Cardiac muscle cell (in vitro differentiated cells and primary cell): ENCODE results near the gene GMEB2. TPM values are rescaled to one million over a fixed set of nuclear protein-coding genes. Genes with fewer than 3 reads are reported as not detected.
"Not testable (repeated sequence)": the region's sequence is repeated elsewhere in the genome, so short reads cannot be mapped to it uniquely, and the experiment has no call there.

ENCODE experiments used
- DNase-seq, 2 donors: peaks; one replicate each; pipeline versions ENCODE4 v3.0.0 to v3.0.0-alpha.2; 2010 to 2017; ENCODE audit warnings: low read depth in 1 of 2, low spot score in 1 of 2
- H3K27ac ChIP-seq: fragments of 200-600 bp; sonication (generic); 2 replicates; pipeline ENCODE4 v1.5.1; 2016
- H3K27me3 ChIP-seq: fragments of 200-600 bp; sonication (generic); 2 replicates; pipeline ENCODE4 v1.6.0; 2016; ENCODE audit warnings: control low read depth
- H3K36me3 ChIP-seq: fragments of 200-600 bp; sonication (generic); 2 replicates; pipeline ENCODE4 v1.5.1; 2016; ENCODE audit warnings: control low read depth
- H3K4me1 ChIP-seq: fragments of 200-600 bp; sonication (generic); 2 replicates; pipeline ENCODE4 v1.8.1; 2017; ENCODE audit warnings: low read depth, mild to moderate bottlenecking, mixed run types
- H3K4me3 ChIP-seq: fragments of 200-600 bp; sonication (generic); 2 replicates; pipeline ENCODE4 v1.5.1; 2016; ENCODE audit warnings: mild to moderate bottlenecking
- H3K9me3 ChIP-seq: fragments of 200-600 bp; sonication (generic); 2 replicates; pipeline ENCODE4 v1.5.1; 2017; ENCODE audit warnings: low read depth, mild to moderate bottlenecking, control low read depth
- polyA plus RNA-seq: library from polyadenylated mRNA; unstranded; fragments of >200 nt; fragmentation: Nextera tagmentation; extraction: Ambion mirVana; gene quantifications from 2 replicates; pipeline ENCODE4 v1.2.1, GENCODE V29; 2016
- total RNA-seq: library from RNA; depleted of rRNA; stranded (reverse); fragments of >200 nt; gene quantifications from 2 replicates; pipeline ENCODE4 v1.2.3, GENCODE V29; 2016
- TF ChIP-seq, protein P1 (sequence below): IDR thresholded peaks from 2 replicates; pipeline ENCODE4 v1.5.1; 2012; ENCODE audit warnings: low read depth, mild to moderate bottlenecking, low read length

GMEB2 gene
- total and polyA plus RNA-seq, 2 experiments from 2014 or later: 11.4 to 15.4 TPM

GRCh38 chr20:63655249-63655648, 28.3 kb upstream of the GMEB2 start:
- no peak overlapping the region for H3K4me3 ChIP-seq
- peaks cover 18% of the 10 kb centered on the region for H3K27me3 ChIP-seq
- H3K9me3 ChIP-seq: no peaks in the 10 kb centered on the region
- H3K36me3 ChIP-seq: no peaks in the 10 kb centered on the region
- no peak for DNase-seq
- TF ChIP-seq, protein P1, sequence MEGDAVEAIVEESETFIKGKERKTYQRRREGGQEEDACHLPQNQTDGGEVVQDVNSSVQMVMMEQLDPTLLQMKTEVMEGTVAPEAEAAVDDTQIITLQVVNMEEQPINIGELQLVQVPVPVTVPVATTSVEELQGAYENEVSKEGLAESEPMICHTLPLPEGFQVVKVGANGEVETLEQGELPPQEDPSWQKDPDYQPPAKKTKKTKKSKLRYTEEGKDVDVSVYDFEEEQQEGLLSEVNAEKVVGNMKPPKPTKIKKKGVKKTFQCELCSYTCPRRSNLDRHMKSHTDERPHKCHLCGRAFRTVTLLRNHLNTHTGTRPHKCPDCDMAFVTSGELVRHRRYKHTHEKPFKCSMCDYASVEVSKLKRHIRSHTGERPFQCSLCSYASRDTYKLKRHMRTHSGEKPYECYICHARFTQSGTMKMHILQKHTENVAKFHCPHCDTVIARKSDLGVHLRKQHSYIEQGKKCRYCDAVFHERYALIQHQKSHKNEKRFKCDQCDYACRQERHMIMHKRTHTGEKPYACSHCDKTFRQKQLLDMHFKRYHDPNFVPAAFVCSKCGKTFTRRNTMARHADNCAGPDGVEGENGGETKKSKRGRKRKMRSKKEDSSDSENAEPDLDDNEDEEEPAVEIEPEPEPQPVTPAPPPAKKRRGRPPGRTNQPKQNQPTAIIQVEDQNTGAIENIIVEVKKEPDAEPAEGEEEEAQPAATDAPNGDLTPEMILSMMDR: no peak
- H3K27ac ChIP-seq: no peak overlapping the region
- no peaks in the 10 kb centered on the region for H3K4me1 ChIP-seq

DNA sequence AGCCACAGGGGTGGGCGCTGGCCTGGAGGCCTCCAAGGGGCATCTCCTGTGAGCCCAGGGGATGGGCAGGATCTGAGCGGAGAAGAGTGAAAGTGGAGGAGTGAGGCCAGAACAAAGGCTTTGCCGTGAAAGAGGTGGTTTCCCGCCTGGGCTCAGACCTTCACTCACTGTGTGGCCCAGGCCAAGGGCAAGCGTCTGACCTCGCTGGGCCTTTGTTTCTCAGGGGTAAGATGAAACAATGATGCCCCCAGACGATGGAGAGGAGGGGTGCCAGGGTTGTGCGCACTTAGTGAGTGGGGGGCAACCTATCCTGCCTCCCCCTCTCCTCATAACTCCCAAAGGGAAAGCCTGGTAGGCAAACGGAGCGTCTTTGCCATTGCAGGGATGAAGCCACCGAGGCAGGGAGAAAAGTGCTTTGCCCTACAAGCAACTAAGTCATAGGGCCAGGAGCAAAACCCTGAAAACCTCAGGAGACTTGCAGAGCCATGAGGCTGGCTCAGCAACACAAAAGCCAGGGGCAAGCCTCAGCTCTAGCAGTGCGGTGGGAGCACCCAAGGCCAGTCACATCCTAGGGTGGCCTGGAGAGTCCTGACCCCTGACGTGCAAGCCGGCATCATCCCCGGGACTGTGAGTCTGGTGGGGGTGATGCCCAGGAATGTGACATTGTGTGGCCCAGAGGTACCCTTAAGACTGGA, 27.2 kb upstream of the GMEB2 start:
- DNase-seq: no peak
- peak overlapping the region; percentile 50 for H3K4me3 ChIP-seq
- H3K4me1 ChIP-seq: no peaks in the 10 kb centered on the region
- no peaks in the 10 kb centered on the region for H3K9me3 ChIP-seq
- H3K36me3 ChIP-seq: no peaks in the 10 kb centered on the region
- H3K27ac ChIP-seq: no peak overlapping the region
- TF ChIP-seq, protein P1: no peak
- H3K27me3 ChIP-seq: peaks cover 21% of the 10 kb centered on the region

- Histone ChIP-seq H3K4me3 (peak within 1 kb of the TSS; percentile 50), H3K27me3 (peaks cover 22% of the 10 kb centered on the region), H3K4me1 (no peaks in the 10 kb centered on the region), H3K9me3 (no peaks in the 10 kb centered on the region), H3K36me3 (no peaks in the 10 kb centered on the region), H3K27ac (no peak within 1 kb of the TSS)
- TF ChIP-seq, protein P1: no peak
- DNase-seq: peak; percentile 97 to 98
Observed at GRCh38 chr20:63653041-63653973, 26.4 kb upstream of the GMEB2 start, which contains the start of gene STMN3. Gene STMN3 (minus strand): TSS chr20:63653424. CDS start chr20:63653345, 79 bp downstream.

- H3K36me3 ChIP-seq: no peaks in the 10 kb centered on the region
- peak; percentile 24 to 56 for DNase-seq
- no peaks in the 10 kb centered on the region for H3K9me3 ChIP-seq
- H3K27ac ChIP-seq: no peak overlapping the region
- H3K27me3 ChIP-seq: peaks cover 22% of the 10 kb centered on the region
- H3K4me3 ChIP-seq: peak overlapping the region; percentile 50
- TF ChIP-seq, protein P1: no peak
- H3K4me1 ChIP-seq: no peaks in the 10 kb centered on the region
Observed at GRCh38 chr20:63652192-63652980, 25.5 kb upstream of the GMEB2 start.

GRCh38 chr20:63651942-63652191, 25.0 kb upstream of the GMEB2 start:
- no peak overlapping the region for H3K27ac ChIP-seq
- H3K27me3 ChIP-seq: peaks cover 22% of the 10 kb centered on the region
- H3K4me3 ChIP-seq: peak overlapping the region; percentile 50
- H3K36me3 ChIP-seq: no peaks in the 10 kb centered on the region
- no peaks in the 10 kb centered on the region for H3K4me1 ChIP-seq
- H3K9me3 ChIP-seq: no peaks in the 10 kb centered on the region
- DNase-seq: no peak
- TF ChIP-seq, protein P1: no peak

DNA sequence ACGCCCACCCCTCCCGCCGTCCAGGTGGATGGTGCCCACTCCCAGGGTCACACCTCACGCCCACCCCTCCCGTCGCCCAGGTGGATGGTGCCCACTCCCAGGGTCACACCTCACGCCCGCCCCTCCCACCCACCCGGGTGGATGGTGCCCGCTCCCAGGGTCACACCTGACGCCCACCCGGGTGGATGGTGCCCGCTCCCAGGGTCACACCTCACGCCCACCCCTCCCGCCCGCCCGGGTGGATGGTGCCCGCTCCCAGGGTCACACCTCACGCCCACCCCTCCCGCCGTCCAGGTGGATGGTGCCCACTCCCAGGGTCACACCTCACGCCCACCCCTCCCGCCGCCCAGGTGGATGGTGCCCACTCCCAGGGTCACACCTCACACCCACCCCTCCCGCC, 23.6 kb upstream of the GMEB2 start:
- H3K4me3 ChIP-seq, DNase-seq: not testable (repeated sequence)
- H3K27me3 ChIP-seq: peaks cover 22% of the 10 kb centered on the region

More for the DNA sequence above, 23.6 kb upstream of the GMEB2 start:
- H3K4me1 ChIP-seq, H3K9me3 ChIP-seq, H3K36me3 ChIP-seq, H3K27ac ChIP-seq: not testable (repeated sequence)
